ENCODE results near the gene LRMDA.

- TF ChIP-seq CTCF (IDR thresholded peaks at IDR 0.05), result no peak
- TF ChIP-seq POLR2A (IDR thresholded peaks at IDR 0.05), result no peak
- no peak for TF ChIP-seq EP300 (IDR thresholded peaks at IDR 0.05)
These were observed 199.3 kb downstream of the LRMDA start for GRCh38 chr10:75630746-75631145.

All from tibial nerve (tissue), 4 donors.